IMR-90 (cell line): ENCODE results near the gene MTPN. TPM values are rescaled to one million over a fixed set of nuclear protein-coding genes. Genes with fewer than 3 reads are reported as not detected.

ENCODE experiments used
- ATAC-seq: fragments of 200-7000 bp; cut with Tn5 transposase; 2 replicates; pipeline ENCODE4 v1.9.1; 2020; ENCODE audit warnings: low read depth, mild to moderate bottlenecking, moderate library complexity
- BruUV-seq: library from RNA; stranded (reverse); fragments of 400-500 nt; replicated peaks from 2 replicates; lab custom pipeline; 2021; lab: Mats Ljungman, UMichigan
- CTCF ChIA-PET: fragments of 300-600 bp; formaldehyde crosslinking; extraction: SDS; loops from one replicate; lab custom pipeline; 2021; ENCODE audit warnings: antibody characterized with exemption; lab: Yijun Ruan, JAX
- POLR2A ChIA-PET: fragments of 300-600 bp; sonication (Branson Sonifier 250); formaldehyde crosslinking; loops from one replicate; lab custom pipeline; 2022; ENCODE audit warnings: antibody characterized with exemption; ENCODE audit not compliant: unreplicated experiment; lab: Charles Lee
- DNase-seq: peaks from one replicate; pipeline ENCODE4 v3.0.0; 2013
- H2AFZ ChIP-seq: replicated peaks from 2 replicates; pipeline ENCODE3; 2013; ENCODE audit warnings: low read length, mild to moderate bottlenecking; ENCODE audit not compliant: poor library complexity
- H2AK5ac ChIP-seq: 2 replicates; pipeline ENCODE4 v1.6.1; 2013; ENCODE audit warnings: low read depth, low read length, inconsistent platforms
- H2AK9ac ChIP-seq: replicated peaks from 2 replicates; pipeline ENCODE3; 2013; ENCODE audit warnings: mild to moderate bottlenecking, low read depth, low read length, moderate library complexity; ENCODE audit not compliant: poor library complexity
- H2BK120ac ChIP-seq: 2 replicates; pipeline ENCODE4 v1.6.1; 2013; ENCODE audit warnings: low read depth, low read length, inconsistent platforms
- H2BK15ac ChIP-seq: 3 replicates; pipeline ENCODE4 v1.6.1; 2013; ENCODE audit warnings: low read depth, low read length, inconsistent platforms
- H2BK20ac ChIP-seq: 2 replicates; pipeline ENCODE4 v1.6.1; 2013; ENCODE audit warnings: low read depth, mild to moderate bottlenecking, inconsistent platforms, low read length, moderate library complexity
- H2BK5ac ChIP-seq: 2 replicates; pipeline ENCODE4 v1.6.1; 2013; ENCODE audit warnings: mild to moderate bottlenecking, low read depth, low read length, inconsistent platforms; ENCODE audit not compliant: poor library complexity, severe bottlenecking
- H3K14ac ChIP-seq: replicated peaks from 2 replicates; pipeline ENCODE4 v1.6.1; 2013; ENCODE audit warnings: low read depth, low read length, inconsistent platforms
- H3K18ac ChIP-seq: 2 replicates; pipeline ENCODE4 v1.6.1; 2013; ENCODE audit warnings: low read depth, low read length, control low read depth
- H3K23ac ChIP-seq: 2 replicates; pipeline ENCODE4 v1.6.1; 2013; ENCODE audit warnings: low read depth, low read length, inconsistent platforms
- H3K27ac ChIP-seq: 2 replicates; pipeline ENCODE4 v1.5.1; 2013; ENCODE audit warnings: mild to moderate bottlenecking, control low read depth, low read length; ENCODE audit not compliant: insufficient read depth
- H3K27me3 ChIP-seq: 2 replicates; pipeline ENCODE4 v1.6.1; 2013; ENCODE audit warnings: low read length; ENCODE audit not compliant: control insufficient read depth, insufficient read depth
- H3K36me3 ChIP-seq: 2 replicates; pipeline ENCODE4 v1.6.1; 2013; ENCODE audit warnings: low read length, mixed read lengths; ENCODE audit not compliant: control insufficient read depth, insufficient read depth
- H3K4ac ChIP-seq: 2 replicates; pipeline ENCODE4 v1.6.1; 2013; ENCODE audit warnings: low read depth, low read length, inconsistent platforms
- H3K4me1 ChIP-seq: 2 replicates; pipeline ENCODE4 v1.6.1; 2013; ENCODE audit warnings: low read length, mixed read lengths; ENCODE audit not compliant: control insufficient read depth, insufficient read depth
- H3K4me2 ChIP-seq: 2 replicates; pipeline ENCODE4 v1.6.1; 2013; ENCODE audit warnings: low read depth, mild to moderate bottlenecking, control low read depth, low read length, moderate library complexity
- H3K4me3 ChIP-seq: 2 replicates; pipeline ENCODE4 v1.5.1; 2013; ENCODE audit warnings: low read depth, mild to moderate bottlenecking, control low read depth, low read length, moderate library complexity; ENCODE audit not compliant: insufficient read depth
- H3K56ac ChIP-seq: 2 replicates; pipeline ENCODE4 v1.6.1; 2013; ENCODE audit warnings: low read length, inconsistent platforms; ENCODE audit not compliant: insufficient read depth; ENCODE audit errors: extremely low read depth
- H3K79me1 ChIP-seq, 2 experiments: 2 replicates each; pipeline ENCODE4 v1.6.1; 2013; ENCODE audit warnings: low read length in 2 of 2, inconsistent platforms in 1 of 2, low read depth in 1 of 2
- H3K9ac ChIP-seq: 2 replicates; pipeline ENCODE4 v1.6.1; 2013; ENCODE audit warnings: low read depth, low read length, control low read depth
- H3K9me1 ChIP-seq: 2 replicates; pipeline ENCODE4 v1.6.1; 2013; ENCODE audit warnings: low read length, inconsistent platforms; ENCODE audit not compliant: insufficient read depth
- H3K9me3 ChIP-seq: 2 replicates; pipeline ENCODE4 v1.6.1; 2013; ENCODE audit warnings: low read length; ENCODE audit not compliant: control insufficient read depth, insufficient read depth
- H4K20me1 ChIP-seq: 2 replicates; pipeline ENCODE4 v1.6.1; 2013; ENCODE audit warnings: low read length, inconsistent platforms; ENCODE audit not compliant: insufficient read depth
- H4K5ac ChIP-seq: 2 replicates; pipeline ENCODE4 v1.6.1; 2013; ENCODE audit warnings: mild to moderate bottlenecking, low read depth, low read length, control low read depth
- H4K8ac ChIP-seq, 2 experiments: 2 replicates each; pipeline ENCODE4 v1.6.1; 2013; ENCODE audit warnings: low read depth in 2 of 2, low read length in 2 of 2, control low read depth in 1 of 2, inconsistent platforms in 1 of 2
- H4K91ac ChIP-seq: 2 replicates; pipeline ENCODE4 v1.6.1; 2013; ENCODE audit warnings: low read depth, low read length, inconsistent platforms; ENCODE audit not compliant: insufficient read depth
- BHLHE40 ChIP-seq: fragments of 150-350 bp; IDR thresholded peaks from 2 replicates; pipeline ENCODE4 v1.6.1; 2016; ENCODE audit warnings: mild to moderate bottlenecking, low read depth, low read length
- CEBPB ChIP-seq: IDR thresholded peaks from 2 replicates; pipeline ENCODE4 v1.6.1; 2012; ENCODE audit warnings: low read depth, low read length, improper control_type of control experiment
- CHD1 ChIP-seq: IDR thresholded peaks from 2 replicates; pipeline ENCODE4 v1.6.1; 2012; ENCODE audit warnings: low read depth, low read length, improper control_type of control experiment
- CTCF ChIP-seq: conservative IDR thresholded peaks from 2 replicates; pipeline ENCODE4 v1.5.1; 2012; ENCODE audit warnings: mild to moderate bottlenecking, low read depth, low read length, improper control_type of control experiment
- ELK1 ChIP-seq: fragments of 150-350 bp; IDR thresholded peaks from 2 replicates; pipeline ENCODE4 v1.6.1; 2016; ENCODE audit warnings: low read depth, mild to moderate bottlenecking, low read length, moderate library complexity, borderline replicate concordance
- FOS ChIP-seq: fragments of 150-350 bp; IDR thresholded peaks from 2 replicates; pipeline ENCODE4 v1.6.1; 2016; ENCODE audit warnings: low read depth, low read length
- MAFK ChIP-seq: IDR thresholded peaks from 2 replicates; pipeline ENCODE4 v1.6.1; 2012; ENCODE audit warnings: low read depth, low read length, improper control_type of control experiment
- MAZ ChIP-seq: IDR thresholded peaks from 2 replicates; pipeline ENCODE4 v1.6.1; 2012; ENCODE audit warnings: low read depth, mild to moderate bottlenecking, low read length, improper control_type of control experiment, moderate library complexity, borderline replicate concordance
- MXI1 ChIP-seq: IDR thresholded peaks from 2 replicates; pipeline ENCODE4 v1.6.1; 2012; ENCODE audit warnings: low read depth, mild to moderate bottlenecking, low read length, moderate library complexity, borderline replicate concordance
- NFE2L2 ChIP-seq: fragments of 150-350 bp; IDR thresholded peaks from 2 replicates; pipeline ENCODE4 v1.6.1; 2016; ENCODE audit warnings: low read depth, mild to moderate bottlenecking, low read length
- POLR2A ChIP-seq: IDR thresholded peaks from 2 replicates; pipeline ENCODE4 v1.6.1; 2012; ENCODE audit warnings: mild to moderate bottlenecking, low read depth, low read length
- RAD21 ChIP-seq: IDR thresholded peaks from 2 replicates; pipeline ENCODE4 v1.6.1; 2012; ENCODE audit warnings: low read length, improper control_type of control experiment
- RCOR1 ChIP-seq: IDR thresholded peaks from 2 replicates; pipeline ENCODE4 v1.6.1; 2012; ENCODE audit warnings: mild to moderate bottlenecking, low read length, improper control_type of control experiment; ENCODE audit not compliant: insufficient replicate concordance
- RFX5 ChIP-seq: IDR thresholded peaks from 2 replicates; pipeline ENCODE4 v1.8.0; 2012; ENCODE audit warnings: low read depth, mild to moderate bottlenecking, low read length, moderate library complexity
- SMC3 ChIP-seq: fragments of 150-350 bp; IDR thresholded peaks from 2 replicates; pipeline ENCODE4 v1.6.1; 2016; ENCODE audit warnings: low read depth, mild to moderate bottlenecking, antibody characterized with exemption, low read length, moderate library complexity
- USF2 ChIP-seq: fragments of 150-350 bp; IDR thresholded peaks from 2 replicates; pipeline ENCODE4 v1.6.1; 2017; ENCODE audit warnings: mild to moderate bottlenecking, antibody characterized with exemption, low read length, low read depth
- WGBS, 2 experiments: methylation state at CpG; one replicate each; pipeline versions ENCODE4 v1.1.5 to v1.1.7; 2013; ENCODE audit warnings: missing lambda C conversion rate in 2 of 2; ENCODE audit not compliant: insufficient read length in 1 of 2; ENCODE audit errors: extremely low coverage in 2 of 2; 5-methylcytosine and 5-hydroxymethylcytosine counted together
- dilution Hi-C: fragments of 300-500 bp; cut with HindIII; formaldehyde crosslinking; loops from one replicate; pipeline ENCODE4 v1.14.3; 2018; ENCODE audit warnings: low sequenced_read_pairs; ENCODE audit not compliant: unreplicated experiment
- in situ Hi-C: fragments of 300-500 bp; cut with MboI; formaldehyde crosslinking; loops from 3 replicates; pipeline ENCODE4 v1.14.3; 2019; ENCODE audit warnings: low sequenced_read_pairs, inconsistent platforms, mixed read lengths
- intact Hi-C: fragments of 100-400 bp; cut with micrococcal nuclease; formaldehyde crosslinking; loops from 2 replicates; pipeline ENCODE4 v1.10.0; 2022
- polyA plus RNA-seq, 3 experiments: library from polyadenylated mRNA; depleted of rRNA; stranded (reverse); fragments of >200 nt; gene quantifications; 2 replicates each; pipeline ENCODE4 v1.2.3, GENCODE V29; 2012; ENCODE audit warnings: low replicate concordance in 1 of 3
- total RNA-seq: library from RNA; depleted of rRNA; stranded (reverse); fragments of >200 nt; gene quantifications from 2 replicates; pipeline ENCODE4 v1.2.3, GENCODE V29; 2012

Gene MTPN
- total and polyA plus RNA-seq, 2 of the 4 experiments (the other 2 are of a cell fraction): 58.8 to 94.4 TPM

GRCh38 chr7:136020556-136020955, 43.4 kb upstream of the MTPN start:
- Histone ChIP-seq H3K9me1 (no peaks in the 10 kb centered on the region), H2BK20ac (no peak overlapping the region), H3K14ac (no peak overlapping the region), H3K79me1 (no peaks in the 10 kb centered on the region), H3K4me1 (no peaks in the 10 kb centered on the region), H2AK5ac (no peak overlapping the region), H3K4me3 (no peak overlapping the region), H4K20me1 (no peaks in the 10 kb centered on the region), H2BK5ac (no peak overlapping the region), H3K36me3 (no peaks in the 10 kb centered on the region), H2AK9ac (no peak overlapping the region), H3K4me2 (no peak overlapping the region), H3K4ac (no peak overlapping the region), H4K91ac (no peak overlapping the region), H4K5ac (no peak overlapping the region), H2BK15ac (no peak overlapping the region), H3K27me3 (peaks cover 4% of the 10 kb centered on the region; the same call in 1 of the 2 replicates), H3K9ac (no peak overlapping the region), H4K8ac (no peak overlapping the region), H3K23ac (no peak overlapping the region), H3K27ac (no peak overlapping the region), H2BK120ac (no peak overlapping the region), H3K9me3 (no peaks in the 10 kb centered on the region), H2AFZ (no peak overlapping the region), H3K56ac (no peak overlapping the region), H3K18ac (no peak overlapping the region)
- TF ChIP-seq POLR2A: no peak
- no peak for TF ChIP-seq BHLHE40
- no peak for TF ChIP-seq CHD1
- TF ChIP-seq RCOR1: no peak
- no peak for TF ChIP-seq CEBPB
- TF ChIP-seq MXI1: no peak
- TF ChIP-seq FOS: no peak
- no peak for TF ChIP-seq ELK1
- no peak for TF ChIP-seq RAD21
- TF ChIP-seq USF2: no peak
- no peak for TF ChIP-seq MAFK
- no peak for TF ChIP-seq NFE2L2
- no peak for TF ChIP-seq CTCF
- TF ChIP-seq SMC3: no peak
- TF ChIP-seq RFX5: no peak
- TF ChIP-seq MAZ: no peak
- in situ Hi-C loops (loop anchor here (25.0 kb wide), 1 partner anchor 758 kb away; no protein-coding TSS in a partner anchor), dilution Hi-C loops (no loop called here), intact Hi-C loops (no loop called here)
- DNase-seq (no peak), ATAC-seq (no peak)
- ChIA-PET POLR2A (no interaction called here), CTCF (interaction anchor here (0.6 kb wide), 1 partner anchor 160 kb away, joined by 5 read pairs; no protein-coding TSS in a partner anchor)
- no TSS peak for BruUV-seq
- WGBS, 2 experiments: no CpG with 5 or more reads among the region's 1 CpG
